ENCODE results near the gene TAS2R50.
A peak's percentile ranks its signal among the peaks of the same experiment; 100 is the strongest.

TAS2R50 gene

GRCh38 chr12:10956085-10956484 is 30.6 kb downstream of the TAS2R50 start:
- no peak for FAIRE-seq
- DNase-seq (ENCODE audit: insufficient read length, low spot score) = no peak

- no peak for DNase-seq (ENCODE audit: insufficient read length, low spot score)
- FAIRE-seq = no peak
Measured at GRCh38 chr12:10952645-10953044, 34.1 kb downstream of the TAS2R50 start.

GRCh38 chr12:10943167-10943566 is 43.5 kb downstream of the TAS2R50 start:
- DNase-seq (ENCODE audit: insufficient read length, low spot score) (no peak), FAIRE-seq (no peak)

- no peak for DNase-seq (ENCODE audit: insufficient read length, low spot score)
- FAIRE-seq = no peak
Measured at GRCh38 chr12:10941916-10942607, 44.6 kb downstream of the TAS2R50 start.

GRCh38 chr12:10941369-10941768 is 45.3 kb downstream of the TAS2R50 start:
- FAIRE-seq = no peak

GRCh38 chr12:10940389-10940788 is 46.3 kb downstream of the TAS2R50 start:
- no peak for FAIRE-seq
- DNase-seq (ENCODE audit: insufficient read length, low spot score) = no peak

More at GRCh38 chr12:10941369-10941768, 45.3 kb downstream of the TAS2R50 start:
- DNase-seq (ENCODE audit: insufficient read length, low spot score) = no peak

GRCh38 chr12:10939163-10939562 is 47.5 kb downstream of the TAS2R50 start, which contains the start of gene TAS2R14:
TSS of gene TAS2R14 (minus strand) at chr12:10939263. CDS start at chr12:10939207, 56 bp downstream.
- FAIRE-seq (no peak), DNase-seq (ENCODE audit: insufficient read length, low spot score) (no peak)

GRCh38 chr12:10936506-10936905 is 50.2 kb downstream of the TAS2R50 start:
- DNase-seq (ENCODE audit: insufficient read length, low spot score) = no peak
- peak; percentile 60 for FAIRE-seq
